ENCODE results near the gene MICAL2.
A peak's percentile ranks its signal among the peaks of the same experiment; 100 is the strongest.

The MICAL2 gene

GRCh38 chr11:12183827-12184620, 73.6 kb downstream of the MICAL2 start:
- no peak overlapping the region for H3K4me3 ChIP-seq (ENCODE audit: extremely low read depth, insufficient read depth, low read length, poor library complexity, severe bottlenecking)
- WGBS, 2 experiments (ENCODE audit: insufficient coverage in 2 of 2) = 96 to 98% methylated on average over 10 of the region's 12 CpGs
- peaks cover 23% of the 10 kb centered on the region for H3K36me3 ChIP-seq (ENCODE audit: control insufficient read depth, insufficient read depth, low read length)
- no peaks in the 10 kb centered on the region for H3K9me3 ChIP-seq (ENCODE audit: control insufficient read depth, low read length)
- no peak overlapping the region for H3K27ac ChIP-seq (ENCODE audit: low read depth, low read length, severe bottlenecking)
- H3K4me1 ChIP-seq (ENCODE audit: control insufficient read depth, insufficient read depth, low read length, poor library complexity, severe bottlenecking) = peaks cover 50% of the 10 kb centered on the region

- no peak overlapping the region for H3K27ac ChIP-seq (ENCODE audit: low read depth, low read length, severe bottlenecking)
- H3K36me3 ChIP-seq (ENCODE audit: control insufficient read depth, insufficient read depth, low read length) = peaks cover 27% of the 10 kb centered on the region
- WGBS, 2 experiments (ENCODE audit: insufficient coverage in 2 of 2) = no CpG with 5 or more reads among the region's 1 CpG
- H3K4me1 ChIP-seq (ENCODE audit: control insufficient read depth, insufficient read depth, low read length, poor library complexity, severe bottlenecking) = peaks cover 50% of the 10 kb centered on the region
- no peaks in the 10 kb centered on the region for H3K9me3 ChIP-seq (ENCODE audit: control insufficient read depth, low read length)
- no peak overlapping the region for H3K4me3 ChIP-seq (ENCODE audit: extremely low read depth, insufficient read depth, low read length, poor library complexity, severe bottlenecking)
Observed at GRCh38 chr11:12184699-12185098, 74.3 kb downstream of the MICAL2 start.

GRCh38 chr11:12185106-12185690, 74.8 kb downstream of the MICAL2 start:
- H3K36me3 ChIP-seq (ENCODE audit: control insufficient read depth, insufficient read depth, low read length) = peaks cover 32% of the 10 kb centered on the region
- peaks cover 50% of the 10 kb centered on the region for H3K4me1 ChIP-seq (ENCODE audit: control insufficient read depth, insufficient read depth, low read length, poor library complexity, severe bottlenecking)
- 79 to 100% methylated on average over 2 to 3 of the region's 3 CpGs for WGBS, 2 experiments (ENCODE audit: insufficient coverage in 2 of 2)
- H3K4me3 ChIP-seq (ENCODE audit: extremely low read depth, insufficient read depth, low read length, poor library complexity, severe bottlenecking) = no peak overlapping the region
- no peaks in the 10 kb centered on the region for H3K9me3 ChIP-seq (ENCODE audit: control insufficient read depth, low read length)
- peak overlapping the region; percentile 58 for H3K27ac ChIP-seq (ENCODE audit: low read depth, low read length, severe bottlenecking)

- no peak overlapping the region for H3K4me3 ChIP-seq (ENCODE audit: extremely low read depth, insufficient read depth, low read length, poor library complexity, severe bottlenecking)
- H3K9me3 ChIP-seq (ENCODE audit: control insufficient read depth, low read length) = no peaks in the 10 kb centered on the region
- peaks cover 39% of the 10 kb centered on the region for H3K36me3 ChIP-seq (ENCODE audit: control insufficient read depth, insufficient read depth, low read length)
- H3K4me1 ChIP-seq (ENCODE audit: control insufficient read depth, insufficient read depth, low read length, poor library complexity, severe bottlenecking) = peaks cover 43% of the 10 kb centered on the region
- 73 to 81% methylated on average over 2 to 3 of the region's 4 CpGs for WGBS, 2 experiments (ENCODE audit: insufficient coverage in 2 of 2)
- H3K27ac ChIP-seq (ENCODE audit: low read depth, low read length, severe bottlenecking) = peak overlapping the region; percentile 58
Observed at GRCh38 chr11:12185914-12186313, 75.5 kb downstream of the MICAL2 start.

- peak overlapping the region; percentile 13 for H3K27ac ChIP-seq (ENCODE audit: low read depth, low read length, severe bottlenecking)
- peaks cover 46% of the 10 kb centered on the region for H3K36me3 ChIP-seq (ENCODE audit: control insufficient read depth, insufficient read depth, low read length)
- WGBS, 2 experiments (ENCODE audit: insufficient coverage in 2 of 2) = 94 to 96% methylated on average over 5 of the region's 5 CpGs
- peaks cover 36% of the 10 kb centered on the region for H3K4me1 ChIP-seq (ENCODE audit: control insufficient read depth, insufficient read depth, low read length, poor library complexity, severe bottlenecking)
- no peak overlapping the region for H3K4me3 ChIP-seq (ENCODE audit: extremely low read depth, insufficient read depth, low read length, poor library complexity, severe bottlenecking)
- no peaks in the 10 kb centered on the region for H3K9me3 ChIP-seq (ENCODE audit: control insufficient read depth, low read length)
Observed at GRCh38 chr11:12186701-12187100, 76.3 kb downstream of the MICAL2 start.

GRCh38 chr11:12187399-12187798, 77.0 kb downstream of the MICAL2 start:
- WGBS, 2 experiments (ENCODE audit: insufficient coverage in 2 of 2) = 89 to 94% methylated on average over 8 of the region's 8 CpGs
- H3K36me3 ChIP-seq (ENCODE audit: control insufficient read depth, insufficient read depth, low read length) = peaks cover 46% of the 10 kb centered on the region
- peak overlapping the region; percentile 47 for H3K27ac ChIP-seq (ENCODE audit: low read depth, low read length, severe bottlenecking)
- no peak overlapping the region for H3K4me3 ChIP-seq (ENCODE audit: extremely low read depth, insufficient read depth, low read length, poor library complexity, severe bottlenecking)
- no peaks in the 10 kb centered on the region for H3K9me3 ChIP-seq (ENCODE audit: control insufficient read depth, low read length)
- H3K4me1 ChIP-seq (ENCODE audit: control insufficient read depth, insufficient read depth, low read length, poor library complexity, severe bottlenecking) = peaks cover 35% of the 10 kb centered on the region

- Histone ChIP-seq H3K27ac (ENCODE audit: low read depth, low read length, severe bottlenecking) (no peak overlapping the region), H3K9me3 (ENCODE audit: control insufficient read depth, low read length) (no peaks in the 10 kb centered on the region)
Observed at GRCh38 chr11:12188548-12189317, 78.3 kb downstream of the MICAL2 start.

GRCh38 chr11:12189543-12190235, 79.3 kb downstream of the MICAL2 start:
- Histone ChIP-seq H3K36me3 (ENCODE audit: control insufficient read depth, insufficient read depth, low read length) (peaks cover 44% of the 10 kb centered on the region), H3K9me3 (ENCODE audit: control insufficient read depth, low read length) (no peaks in the 10 kb centered on the region), H3K27ac (ENCODE audit: low read depth, low read length, severe bottlenecking) (no peak overlapping the region), H3K4me1 (ENCODE audit: control insufficient read depth, insufficient read depth, low read length, poor library complexity, severe bottlenecking) (peaks cover 21% of the 10 kb centered on the region), H3K4me3 (ENCODE audit: extremely low read depth, insufficient read depth, low read length, poor library complexity, severe bottlenecking) (no peak overlapping the region)
- 97 to 99% methylated on average over 4 to 8 of the region's 8 CpGs for WGBS, 2 experiments (ENCODE audit: insufficient coverage in 2 of 2)

More at GRCh38 chr11:12188548-12189317, 78.3 kb downstream of the MICAL2 start:
- peaks cover 51% of the 10 kb centered on the region for H3K36me3 ChIP-seq (ENCODE audit: control insufficient read depth, insufficient read depth, low read length)
- H3K4me1 ChIP-seq (ENCODE audit: control insufficient read depth, insufficient read depth, low read length, poor library complexity, severe bottlenecking) = peaks cover 25% of the 10 kb centered on the region
- 96 to 100% methylated on average over 1 to 3 of the region's 3 CpGs for WGBS, 2 experiments (ENCODE audit: insufficient coverage in 2 of 2)
- no peak overlapping the region for H3K4me3 ChIP-seq (ENCODE audit: extremely low read depth, insufficient read depth, low read length, poor library complexity, severe bottlenecking)

GRCh38 chr11:12190511-12190910, 80.1 kb downstream of the MICAL2 start:
- no peak overlapping the region for H3K27ac ChIP-seq (ENCODE audit: low read depth, low read length, severe bottlenecking)
- no peaks in the 10 kb centered on the region for H3K9me3 ChIP-seq (ENCODE audit: control insufficient read depth, low read length)
- no peak overlapping the region for H3K4me3 ChIP-seq (ENCODE audit: extremely low read depth, insufficient read depth, low read length, poor library complexity, severe bottlenecking)
- peaks cover 25% of the 10 kb centered on the region for H3K4me1 ChIP-seq (ENCODE audit: control insufficient read depth, insufficient read depth, low read length, poor library complexity, severe bottlenecking)
- peaks cover 44% of the 10 kb centered on the region for H3K36me3 ChIP-seq (ENCODE audit: control insufficient read depth, insufficient read depth, low read length)

GRCh38 chr11:12192794-12193514, 82.6 kb downstream of the MICAL2 start:
- no peaks in the 10 kb centered on the region for H3K9me3 ChIP-seq (ENCODE audit: control insufficient read depth, low read length)
- H3K4me3 ChIP-seq (ENCODE audit: extremely low read depth, insufficient read depth, low read length, poor library complexity, severe bottlenecking) = no peak overlapping the region
- peaks cover 50% of the 10 kb centered on the region for H3K36me3 ChIP-seq (ENCODE audit: control insufficient read depth, insufficient read depth, low read length)
- 97% methylated on average over 7 of the region's 8 CpGs for WGBS, 2 experiments (ENCODE audit: insufficient coverage in 2 of 2)
- H3K27ac ChIP-seq (ENCODE audit: low read depth, low read length, severe bottlenecking) = no peak overlapping the region
- H3K4me1 ChIP-seq (ENCODE audit: control insufficient read depth, insufficient read depth, low read length, poor library complexity, severe bottlenecking) = peaks cover 30% of the 10 kb centered on the region
